Measurements from ENCODE around the gene GDF10.

Gene GDF10

GRCh38 chr10:47351899-47352815 lies 52.2 kb downstream of the GDF10 start:
- Histone ChIP-seq H3K9me3 (no peaks in the 10 kb centered on the region), H3K36me3 (no peaks in the 10 kb centered on the region), H3K27ac (no peak overlapping the region), H3K27me3 (no peaks in the 10 kb centered on the region), H3K4me1 (no peaks in the 10 kb centered on the region), H3K4me3 (no peak overlapping the region)
- intact Hi-C loops (cut with DNase I; ENCODE audit: low total_unique reads), result no loop called here
- no peak for TF ChIP-seq CTCF (IDR thresholded peaks at IDR 0.05)
- peak in 1 of 2 donors; percentile 53 for DNase-seq

- no peaks in the 10 kb centered on the region for H3K27me3 ChIP-seq
- no peaks in the 10 kb centered on the region for H3K36me3 ChIP-seq
- no peak overlapping the region for H3K27ac ChIP-seq
- intact Hi-C loops (cut with DNase I; ENCODE audit: low total_unique reads), result no loop called here
- TF ChIP-seq CTCF (IDR thresholded peaks at IDR 0.05), result no peak
- no peak overlapping the region for H3K4me3 ChIP-seq
- H3K9me3 ChIP-seq, result no peaks in the 10 kb centered on the region
- DNase-seq, result peak in 1 of 2 donors; percentile 21
- no peaks in the 10 kb centered on the region for H3K4me1 ChIP-seq
Observed at GRCh38 chr10:47353351-47353750, 53.4 kb downstream of the GDF10 start.

- Histone ChIP-seq H3K4me3 (no peak overlapping the region), H3K27ac (no peak overlapping the region), H3K4me1 (no peaks in the 10 kb centered on the region), H3K36me3 (no peaks in the 10 kb centered on the region), H3K27me3 (no peaks in the 10 kb centered on the region), H3K9me3 (no peaks in the 10 kb centered on the region)
- intact Hi-C loops (cut with DNase I; ENCODE audit: low total_unique reads), result no loop called here
- TF ChIP-seq CTCF (IDR thresholded peaks at IDR 0.05), result no peak
- peak in 1 of 2 donors; percentile 37 for DNase-seq
Observed at GRCh38 chr10:47354165-47354564, 54.2 kb downstream of the GDF10 start.

- Histone ChIP-seq H3K27ac (no peak overlapping the region), H3K36me3 (no peaks in the 10 kb centered on the region), H3K4me1 (no peaks in the 10 kb centered on the region), H3K4me3 (no peak overlapping the region), H3K9me3 (no peaks in the 10 kb centered on the region), H3K27me3 (no peaks in the 10 kb centered on the region)
- no peak for DNase-seq
- intact Hi-C loops (cut with DNase I; ENCODE audit: low total_unique reads), result no loop called here
- TF ChIP-seq CTCF (IDR thresholded peaks at IDR 0.05), result no peak
Observed at GRCh38 chr10:47354900-47355299, 54.9 kb downstream of the GDF10 start.

GRCh38 chr10:47356708-47357107 lies 56.7 kb downstream of the GDF10 start:
- Histone ChIP-seq H3K36me3 (no peaks in the 10 kb centered on the region), H3K9me3 (no peaks in the 10 kb centered on the region), H3K27ac (no peak overlapping the region), H3K27me3 (no peaks in the 10 kb centered on the region), H3K4me1 (peaks cover 0 to 5% (median 0%) of the 10 kb centered on the region in 4 donors), H3K4me3 (no peak overlapping the region)
- no peak for DNase-seq
- TF ChIP-seq CTCF (IDR thresholded peaks at IDR 0.05), result no peak
- intact Hi-C loops (cut with DNase I; ENCODE audit: low total_unique reads), result no loop called here
